Measurements from ENCODE around the gene NCAPD2.

Gene NCAPD2

DNA sequence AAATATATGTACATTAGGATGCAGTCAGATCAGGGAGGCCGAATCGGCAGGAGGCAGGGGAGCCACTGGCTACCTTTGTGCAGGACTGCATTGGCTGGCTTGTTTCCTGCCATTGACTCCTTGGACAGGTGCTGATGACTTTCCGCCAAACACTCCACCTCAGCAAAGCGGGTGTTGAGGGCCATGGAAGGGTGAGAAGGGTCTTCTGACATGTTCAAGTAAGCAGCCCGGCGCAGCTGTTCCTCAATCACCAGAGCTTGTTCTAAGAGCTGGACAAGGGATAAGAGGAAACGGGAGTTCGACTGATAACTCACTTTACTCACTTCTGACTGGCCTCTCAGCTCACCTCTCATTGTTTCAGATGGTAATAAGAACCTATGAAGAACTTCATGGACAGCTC, 79.1 kb downstream of the NCAPD2 start:
- no peak for DNase-seq (ENCODE audit: low read depth, low spot score)
- Histone ChIP-seq H3K4me3 (ENCODE audit: insufficient read length, low read depth) (no peak overlapping the region), H3K36me3 (ENCODE audit: insufficient read depth, insufficient read length, low read length) (peaks cover 89% of the 10 kb centered on the region), H3K9me3 (ENCODE audit: insufficient read depth, low read length) (no peaks in the 10 kb centered on the region), H3K9ac (ENCODE audit: insufficient read length, low read depth) (no peak overlapping the region), H3K27me3 (ENCODE audit: insufficient read depth, insufficient read length) (no peaks in the 10 kb centered on the region), H3K4me1 (ENCODE audit: insufficient read depth, insufficient read length) (peaks cover 11% of the 10 kb centered on the region)
- TF ChIP-seq ZNF274 (IDR thresholded peaks at IDR 0.05; ENCODE audit: low read depth, low read length) (no peak), SUZ12 (IDR thresholded peaks at IDR 0.05; ENCODE audit: extremely low read depth, insufficient read depth, insufficient read length) (no peak), YY1 (IDR thresholded peaks at IDR 0.05; ENCODE audit: insufficient read depth, insufficient read length) (no peak)

DNA sequence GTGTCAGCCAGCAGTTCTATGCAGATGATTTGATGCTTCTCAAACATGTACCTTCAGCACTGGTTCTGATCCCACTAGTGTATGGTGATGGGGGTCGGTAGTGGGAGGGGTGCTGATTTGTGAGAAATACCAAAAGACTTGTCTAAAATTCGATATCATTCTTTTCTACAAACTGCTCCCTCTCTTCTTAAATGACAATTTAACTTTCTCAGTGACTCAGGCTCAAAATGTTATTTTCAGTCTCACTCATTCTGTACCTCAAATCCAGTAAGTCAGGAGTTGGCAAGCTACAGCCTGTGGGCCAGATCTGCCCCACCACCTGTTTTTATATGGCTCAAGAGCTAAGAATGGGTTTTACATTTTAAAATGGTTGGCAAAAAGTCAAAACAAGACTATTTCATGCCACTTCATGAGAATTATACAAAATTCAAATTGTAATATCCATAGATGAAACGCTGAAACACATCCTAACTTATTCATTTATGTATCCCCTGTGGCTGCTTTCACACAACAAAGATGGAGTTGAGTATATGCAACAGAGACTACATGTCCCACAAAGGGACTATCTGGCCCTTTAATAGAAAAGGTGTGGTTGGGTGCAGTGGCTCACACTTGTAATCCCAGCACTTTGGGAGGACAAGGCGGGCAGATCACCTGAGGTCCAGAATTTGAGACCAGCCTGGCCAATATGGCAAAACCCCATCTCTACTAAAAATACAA, 80.8 kb downstream of the NCAPD2 start:
- Histone ChIP-seq H3K9ac (ENCODE audit: insufficient read length, low read depth) (no peak overlapping the region), H3K27me3 (ENCODE audit: insufficient read depth, insufficient read length) (no peaks in the 10 kb centered on the region), H3K9me3 (ENCODE audit: insufficient read depth, low read length) (no peaks in the 10 kb centered on the region), H3K4me1 (ENCODE audit: insufficient read depth, insufficient read length) (peaks cover 8% of the 10 kb centered on the region), H3K36me3 (ENCODE audit: insufficient read depth, insufficient read length, low read length) (peaks cover 91% of the 10 kb centered on the region), H3K4me3 (ENCODE audit: insufficient read length, low read depth) (no peak overlapping the region)
- TF ChIP-seq ZNF274 (IDR thresholded peaks at IDR 0.05; ENCODE audit: low read depth, low read length) (no peak), SUZ12 (IDR thresholded peaks at IDR 0.05; ENCODE audit: extremely low read depth, insufficient read depth, insufficient read length) (no peak), YY1 (IDR thresholded peaks at IDR 0.05; ENCODE audit: insufficient read depth, insufficient read length) (no peak)
- no peak for DNase-seq (ENCODE audit: low read depth, low spot score)

DNA sequence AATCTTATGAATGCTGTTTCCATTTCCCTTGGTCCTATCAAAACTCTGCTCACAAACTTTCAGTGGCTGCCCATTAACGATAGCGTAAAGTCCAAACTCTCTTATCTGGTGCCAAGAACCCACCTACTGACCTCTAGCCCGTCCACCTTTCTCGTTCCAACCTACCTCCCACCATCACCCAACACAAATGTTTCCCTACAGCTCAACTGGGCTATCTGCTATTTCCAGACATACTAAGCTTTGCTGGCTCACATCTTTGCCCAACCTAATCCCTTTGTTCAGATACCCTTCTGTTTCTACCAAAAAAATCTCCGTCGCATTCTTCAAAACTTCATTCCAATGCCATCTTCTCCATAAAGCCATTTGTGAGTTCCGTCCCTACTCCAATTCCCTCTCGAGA, 81.7 kb downstream of the NCAPD2 start:
- DNase-seq (ENCODE audit: low read depth, low spot score) = no peak
- Histone ChIP-seq H3K36me3 (ENCODE audit: insufficient read depth, insufficient read length, low read length) (peaks cover 88% of the 10 kb centered on the region), H3K27me3 (ENCODE audit: insufficient read depth, insufficient read length) (no peaks in the 10 kb centered on the region), H3K4me1 (ENCODE audit: insufficient read depth, insufficient read length) (peaks cover 5% of the 10 kb centered on the region), H3K9ac (ENCODE audit: insufficient read length, low read depth) (no peak overlapping the region), H3K9me3 (ENCODE audit: insufficient read depth, low read length) (no peaks in the 10 kb centered on the region), H3K4me3 (ENCODE audit: insufficient read length, low read depth) (no peak overlapping the region)
- TF ChIP-seq ZNF274 (IDR thresholded peaks at IDR 0.05; ENCODE audit: low read depth, low read length) = no peak
- no peak for TF ChIP-seq SUZ12 (IDR thresholded peaks at IDR 0.05; ENCODE audit: extremely low read depth, insufficient read depth, insufficient read length)
- no peak for TF ChIP-seq YY1 (IDR thresholded peaks at IDR 0.05; ENCODE audit: insufficient read depth, insufficient read length)

Measured in NT2/D1 (cell line).